CD14-positive monocyte (primary cell): ENCODE data around the gene MYO5B. TPM values are rescaled to one million over a fixed set of nuclear protein-coding genes. Genes with fewer than 3 reads are reported as not detected.
"Not testable (repeated sequence)": the region's sequence is repeated elsewhere in the genome, so short reads cannot be mapped to it uniquely, and the experiment has no call there.

Experiments used
- DNase-seq, 3 donors: peaks; one replicate each; pipeline ENCODE4 v3.0.0-alpha.2; 2011 to 2022
- H2AFZ ChIP-seq: 2 replicates; pipeline ENCODE4 v1.6.0; 2012; ENCODE audit warnings: mild to moderate bottlenecking, low read depth, low read length, inconsistent platforms; ENCODE audit not compliant: insufficient read depth, poor library complexity, severe bottlenecking
- H3K27ac ChIP-seq, 2 donors: 1 replicate in 1 of 2; 2 replicates in 1 of 2; pipeline ENCODE4 v1.5.1; 2012 to 2013; ENCODE audit warnings: low read length in 2 of 2, control low read depth in 1 of 2, inconsistent platforms in 1 of 2, low read depth in 1 of 2, mild to moderate bottlenecking in 1 of 2
- H3K27me3 ChIP-seq, 2 donors: one replicate each; pipeline versions ENCODE4 v1.6.0 to v1.6.1; 2011 to 2013; ENCODE audit warnings: low read length in 2 of 2; ENCODE audit not compliant: control insufficient read depth in 2 of 2, insufficient read depth in 2 of 2
- H3K36me3 ChIP-seq, 2 donors: replicated peaks in 1 of 2; 1 replicate in 1 of 2; 2 replicates in 1 of 2; pipeline versions ENCODE4 v1.5.1 to v1.6.1; 2012 to 2013; ENCODE audit warnings: low read length in 2 of 2, control low read depth in 1 of 2, inconsistent platforms in 1 of 2, mild to moderate bottlenecking in 1 of 2; ENCODE audit not compliant: insufficient read depth in 2 of 2, control insufficient read depth in 1 of 2
- H3K4me1 ChIP-seq, 2 donors: 1 replicate in 1 of 2; 2 replicates in 1 of 2; pipeline versions ENCODE4 v1.5.1 to v1.6.1; 2012 to 2013; ENCODE audit warnings: low read length in 2 of 2, control low read depth in 1 of 2, inconsistent platforms in 1 of 2, mild to moderate bottlenecking in 1 of 2, moderate library complexity in 1 of 2; ENCODE audit not compliant: insufficient read depth in 2 of 2, control insufficient read depth in 1 of 2
- H3K4me2 ChIP-seq: replicated peaks from 2 replicates; pipeline ENCODE3; 2012; ENCODE audit warnings: low read length, moderate library complexity, mild to moderate bottlenecking; ENCODE audit not compliant: poor library complexity, severe bottlenecking; ENCODE audit errors: extremely low read depth
- H3K4me3 ChIP-seq, 3 experiments: fragments of 200-600 bp in 1 of 3; sonication (generic) in 1 of 3; replicated peaks in 1 of 3; 1 replicate in 2 of 3; 2 replicates in 1 of 3; pipeline ENCODE4 v1.5.1; 2011 to 2013; ENCODE audit warnings: low read length in 3 of 3, mild to moderate bottlenecking in 3 of 3, control low read depth in 2 of 3, low read depth in 2 of 3, inconsistent platforms in 1 of 3, moderate library complexity in 1 of 3
- H3K79me2 ChIP-seq: 2 replicates; pipeline ENCODE4 v1.6.0; 2012; ENCODE audit warnings: mild to moderate bottlenecking, control low read depth, inconsistent platforms, low read length, moderate library complexity; ENCODE audit not compliant: insufficient read depth
- H3K9ac ChIP-seq: 2 replicates; pipeline ENCODE4 v1.6.0; 2017; ENCODE audit warnings: low read length, mild to moderate bottlenecking; ENCODE audit not compliant: insufficient read depth, poor library complexity, severe bottlenecking
- H3K9me3 ChIP-seq, 2 donors: replicated peaks in 1 of 2; 1 replicate in 1 of 2; 2 replicates in 1 of 2; pipeline versions ENCODE4 v1.5.1 to v1.6.1; 2012 to 2013; ENCODE audit warnings: low read length in 2 of 2, control low read depth in 1 of 2; ENCODE audit not compliant: control insufficient read depth in 1 of 2, insufficient read depth in 1 of 2
- H4K20me1 ChIP-seq: 2 replicates; pipeline ENCODE4 v1.6.0; 2012; ENCODE audit warnings: mild to moderate bottlenecking, low read length, control low read depth, moderate library complexity; ENCODE audit not compliant: insufficient read depth
- H3K27ac Mint-ChIP-seq, 7 donors: one replicate each; pipeline ENCODE4 v1.8.0; 2020; ENCODE audit warnings: mild to moderate bottlenecking in 7 of 7, mixed read lengths in 7 of 7, moderate library complexity in 6 of 7, inconsistent platforms in 2 of 7
- H3K27me3 Mint-ChIP-seq, 3 donors: one replicate each; pipeline ENCODE4 v1.8.0; 2021 to 2022; ENCODE audit warnings: low read depth in 3 of 3, mild to moderate bottlenecking in 3 of 3, mixed read lengths in 3 of 3, moderate library complexity in 3 of 3, inconsistent platforms in 1 of 3
- H3K36me3 Mint-ChIP-seq, 2 donors: one replicate each; pipeline ENCODE4 v1.8.0; 2020; ENCODE audit warnings: mixed read lengths in 2 of 2, inconsistent platforms in 1 of 2, mild to moderate bottlenecking in 1 of 2
- H3K4me1 Mint-ChIP-seq: one replicate; pipeline ENCODE4 v1.8.0; 2020; ENCODE audit warnings: mild to moderate bottlenecking, mixed read lengths
- H3K4me3 Mint-ChIP-seq, 2 donors: one replicate each; pipeline ENCODE4 v1.8.0; 2020; ENCODE audit warnings: mild to moderate bottlenecking in 2 of 2, mixed read lengths in 2 of 2, moderate library complexity in 1 of 2
- H3K9me3 Mint-ChIP-seq, 7 donors: one replicate each; pipeline ENCODE4 v1.8.0; 2020 to 2022; ENCODE audit warnings: mixed read lengths in 7 of 7, mild to moderate bottlenecking in 6 of 7, moderate library complexity in 6 of 7, inconsistent platforms in 2 of 7
- CTCF ChIP-seq: fragments of 200-600 bp; IDR thresholded peaks from one replicate; pipeline ENCODE4 v1.8.0; 2022; ENCODE audit warnings: antibody characterized with exemption, mild to moderate bottlenecking
- WGBS: methylation state at CpG from one replicate; pipeline ENCODE4 v1.1.5; 2013; ENCODE audit warnings: missing lambda C conversion rate; ENCODE audit not compliant: insufficient coverage; 5-methylcytosine and 5-hydroxymethylcytosine counted together
- intact Hi-C, 2 donors: fragments of 100-400 bp; cut with micrococcal nuclease; formaldehyde crosslinking; loops; one replicate each; pipeline versions ENCODE4 v1.15.0 to v1.15.1; 2023
- polyA minus RNA-seq: library from RNA; depleted of rRNA, polyadenylated mRNA; stranded (reverse); fragments of >200 nt; gene quantifications from 2 replicates; pipeline ENCODE4 v1.2.3, GENCODE V29; 2012
- polyA plus RNA-seq, 3 donors: library from polyadenylated mRNA; depleted of rRNA in 1 of 3; unstranded in 2 of 3; stranded (reverse) in 1 of 3; fragments of 300-500 nt in 2 of 3; fragments of >200 nt in 1 of 3; fragmentation: Illumina TruSeq in 2 of 3; gene quantifications; 1 replicate in 2 of 3; 2 replicates in 1 of 3; pipeline ENCODE4 v1.2.3, GENCODE V29; 2012 to 2021
- total RNA-seq, 12 experiments: library from RNA in 1 of 12; stranded (reverse) in 1 of 12; fragments of 120-200 nt in 1 of 12; gene quantifications; one replicate each; pipeline ENCODE4 v1.2.4 and lab custom pipeline; 2013 to 2026; ENCODE audit warnings: mixed read lengths in 6 of 12, inconsistent platforms in 1 of 12

Gene MYO5B
- not detected for total RNA-seq (2013)
- polyA plus RNA-seq (under 1 TPM in 1 of 3 donors, not detected in 2; 0.04 TPM), polyA minus RNA-seq (not detected in 2 replicates), total RNA-seq (lab: John Stamatoyannopoulos, UW) (0 to 3.6 (median 0.12) reads per million in 11 experiments)

DNA sequence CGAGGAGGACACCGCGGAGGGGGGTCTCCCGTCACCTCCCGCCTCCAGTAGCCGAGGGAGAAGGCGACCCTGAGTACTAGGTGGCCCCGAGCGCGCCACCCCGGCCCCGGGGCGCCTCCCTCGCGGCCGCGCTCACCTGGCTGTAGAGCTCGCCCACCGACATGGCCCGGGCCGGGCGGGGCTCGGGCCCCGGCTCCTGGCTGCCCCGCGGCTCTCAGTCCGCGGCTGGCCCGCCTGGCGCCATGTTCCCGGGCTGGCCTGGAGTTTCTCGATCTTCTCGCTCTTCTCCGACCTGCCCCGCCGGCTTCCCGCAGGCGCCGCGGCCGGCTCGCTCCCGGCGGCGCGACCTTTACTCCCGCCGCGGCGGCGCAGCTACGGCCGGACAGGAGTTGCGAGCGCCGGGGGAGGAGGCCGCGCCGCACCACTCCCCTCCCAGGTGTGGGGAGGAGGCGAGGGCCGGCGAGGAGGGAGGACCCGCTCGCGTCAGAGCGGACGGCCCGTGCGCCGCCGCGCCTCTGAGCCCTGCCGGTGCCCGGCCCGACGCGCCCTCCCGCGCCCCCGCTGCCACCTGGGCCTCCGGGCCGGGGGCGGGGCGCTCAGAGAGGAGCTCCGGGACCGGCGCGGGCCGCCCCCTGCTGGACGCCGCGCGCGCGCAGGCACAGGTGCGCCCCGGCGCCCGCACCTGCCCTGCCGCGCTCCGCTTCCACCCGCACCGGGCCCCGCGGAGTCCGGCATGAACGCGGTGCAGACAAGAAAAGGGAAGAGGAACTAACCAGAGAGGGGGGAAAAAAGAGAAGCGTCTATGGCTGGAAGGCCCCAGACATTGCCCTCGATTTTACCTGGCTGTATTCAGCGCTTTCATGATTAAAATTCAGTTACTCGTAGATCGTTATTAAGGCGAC, at the start of gene MYO5B:
MYO5B (minus strand) TSS at position 517 of the 902 bp plus-strand sequence; CDS start at position 163, 354 bp downstream.
- Mint-ChIP-seq H3K9me3 (peaks cover 0 to 8% (median 5%) of the 10 kb centered on the region in 7 donors), H3K4me1 (peaks cover 9% of the 10 kb centered on the region), H3K27ac (peak within 1 kb of the TSS in 1 of 7 donors; percentile 66), H3K4me3 (peak within 1 kb of the TSS in 1 of 2 donors; percentile 79), H3K36me3 (peaks cover 0 to 3% of the 10 kb centered on the region in 2 donors), H3K27me3 (peaks cover 66 to 78% (median 66%) of the 10 kb centered on the region in 3 donors)
- Histone ChIP-seq H3K4me1 (peaks cover 2 to 11% of the 10 kb centered on the region in 2 donors), H3K27ac (no peak within 1 kb of the TSS), H3K27me3 (peaks cover 57 to 71% of the 10 kb centered on the region in 2 donors), H2AFZ (peak within 1 kb of the TSS; percentile 21), H3K36me3 (no peaks in the 10 kb centered on the region), H3K4me3 (peak within 1 kb of the TSS in 1 of 3 experiments; percentile 47), H3K79me2 (no peaks in the 10 kb centered on the region), H3K9me3 (peaks cover 0 to 13% of the 10 kb centered on the region in 2 donors), H3K9ac (no peak within 1 kb of the TSS), H4K20me1 (no peaks in the 10 kb centered on the region), H3K4me2 (peak within 1 kb of the TSS; percentile 55)
- under 1% methylated on average over 104 of the region's 115 CpGs for WGBS
- intact Hi-C loops, result no loop called here
- no peak for TF ChIP-seq CTCF
- DNase-seq, result peak in 2 of 3 donors; percentile 1 to 7

- H3K79me2 ChIP-seq, H3K4me2 ChIP-seq, H3K4me3 Mint-ChIP-seq, H2AFZ ChIP-seq, DNase-seq, H3K4me1 Mint-ChIP-seq, H3K4me3 ChIP-seq, H4K20me1 ChIP-seq, H3K27me3 ChIP-seq, H3K27ac ChIP-seq, H3K4me1 ChIP-seq, H3K36me3 ChIP-seq, H3K9ac ChIP-seq, intact Hi-C loops, H3K36me3 Mint-ChIP-seq: not testable (repeated sequence)
- peaks cover 14 to 38% (median 28%) of the 10 kb centered on the region in 7 donors for H3K9me3 Mint-ChIP-seq
- WGBS, result 94% methylated on average over 4 of the region's 8 CpGs
- peak overlapping the region in 1 of 7 donors; percentile 6 for H3K27ac Mint-ChIP-seq
- peaks cover 8 to 19% of the 10 kb centered on the region in 2 donors for H3K9me3 ChIP-seq
- peaks cover 2 to 12% (median 3%) of the 10 kb centered on the region in 3 donors for H3K27me3 Mint-ChIP-seq
Observed at GRCh38 chr18:50241768-50242167, 46.8 kb upstream of the MYO5B start.
